Caco-2 (cell line): ENCODE results near the gene PACSIN2. TPM values are rescaled to one million over a fixed set of nuclear protein-coding genes. Genes with fewer than 3 reads are reported as not detected.

ENCODE experiments used
- BruUV-seq: library from RNA; stranded (reverse); fragments of 400-500 nt; replicated peaks from 2 replicates; lab custom pipeline; 2021; lab: Mats Ljungman, UMichigan
- CTCF ChIA-PET: fragments of 300-600 bp; sonication (Branson Sonifier 250); formaldehyde crosslinking; loops from one replicate; lab custom pipeline; 2022; ENCODE audit warnings: antibody characterized with exemption; lab: Charles Lee
- POLR2A ChIA-PET: fragments of 300-600 bp; sonication (Branson Sonifier 250); formaldehyde crosslinking; loops from one replicate; lab custom pipeline; 2022; ENCODE audit warnings: antibody characterized with exemption; lab: Charles Lee
- DNase-seq, 2 experiments: peaks; one replicate each; pipeline versions ENCODE4 v3.0.0 to v3.0.0-alpha.2; 2020 to 2022
- H3K27me3 ChIP-seq: replicated peaks from 2 replicates; pipeline ENCODE4 v1.6.0; 2011; ENCODE audit warnings: low read length; ENCODE audit not compliant: control insufficient read depth, insufficient read depth
- H3K36me3 ChIP-seq: 2 replicates; pipeline ENCODE4 v1.5.1; 2011; ENCODE audit warnings: low read length; ENCODE audit not compliant: control insufficient read depth, insufficient read depth
- H3K4me1 ChIP-seq: fragments of 250-450 bp; sonication (Bioruptor Pico); 2 replicates; pipeline ENCODE4 v1.5.1; 2020; ENCODE audit warnings: mild to moderate bottlenecking
- H3K4me3 ChIP-seq: 2 replicates; pipeline ENCODE4 v1.5.1; 2011; ENCODE audit warnings: low read depth, mild to moderate bottlenecking, control low read depth, low read length
- H3K9me3 ChIP-seq: fragments of 250-450 bp; sonication (Bioruptor Pico); 2 replicates; pipeline ENCODE4 v1.5.1; 2020; ENCODE audit warnings: mild to moderate bottlenecking, moderate library complexity
- H3K27ac Mint-ChIP-seq: one replicate; pipeline ENCODE4 v1.8.0; 2022; ENCODE audit warnings: mixed read lengths; ENCODE audit not compliant: unreplicated experiment
- H3K27me3 Mint-ChIP-seq: one replicate; pipeline ENCODE4 v1.8.0; 2022; ENCODE audit warnings: mixed read lengths; ENCODE audit not compliant: insufficient read depth, unreplicated experiment
- H3K36me3 Mint-ChIP-seq: one replicate; pipeline ENCODE4 v1.8.0; 2022; ENCODE audit warnings: mild to moderate bottlenecking, mixed read lengths; ENCODE audit not compliant: insufficient read depth, unreplicated experiment
- H3K4me1 Mint-ChIP-seq: one replicate; pipeline ENCODE4 v1.8.0; 2022; ENCODE audit warnings: low read depth, mixed read lengths; ENCODE audit not compliant: unreplicated experiment
- H3K4me3 Mint-ChIP-seq: one replicate; pipeline ENCODE4 v1.8.0; 2022; ENCODE audit warnings: mild to moderate bottlenecking, moderate library complexity, mixed read lengths; ENCODE audit not compliant: unreplicated experiment
- H3K9me3 Mint-ChIP-seq: one replicate; pipeline ENCODE4 v1.8.0; 2022; ENCODE audit warnings: mixed read lengths; ENCODE audit not compliant: unreplicated experiment
- intact Hi-C: fragments of 100-400 bp; cut with micrococcal nuclease; formaldehyde crosslinking; loops from one replicate; pipeline ENCODE4 v1.10.0; 2022; ENCODE audit not compliant: unreplicated experiment
- total RNA-seq: library from RNA; stranded (reverse); gene quantifications from 2 replicates; pipeline ENCODE4 v1.2.3, GENCODE V29; 2022
- TF ChIP-seq, protein P1 (sequence below), 2 experiments: fragments of 200-600 bp in 1 of 2; IDR thresholded peaks; 1 replicate in 1 of 2; 2 replicates in 1 of 2; pipeline versions ENCODE4 v1.5.1 to v1.8.0; 2011 to 2022; ENCODE audit warnings: antibody characterized with exemption in 1 of 2, control low read depth in 1 of 2, inconsistent platforms in 1 of 2, low read depth in 1 of 2, low read length in 1 of 2, mild to moderate bottlenecking in 1 of 2, moderate library complexity in 1 of 2; ENCODE audit not compliant: insufficient read depth in 1 of 2, severe bottlenecking in 1 of 2, unreplicated experiment in 1 of 2

Gene PACSIN2
- total RNA-seq, 1 experiment from 2014 or later, result 122 TPM

DNA sequence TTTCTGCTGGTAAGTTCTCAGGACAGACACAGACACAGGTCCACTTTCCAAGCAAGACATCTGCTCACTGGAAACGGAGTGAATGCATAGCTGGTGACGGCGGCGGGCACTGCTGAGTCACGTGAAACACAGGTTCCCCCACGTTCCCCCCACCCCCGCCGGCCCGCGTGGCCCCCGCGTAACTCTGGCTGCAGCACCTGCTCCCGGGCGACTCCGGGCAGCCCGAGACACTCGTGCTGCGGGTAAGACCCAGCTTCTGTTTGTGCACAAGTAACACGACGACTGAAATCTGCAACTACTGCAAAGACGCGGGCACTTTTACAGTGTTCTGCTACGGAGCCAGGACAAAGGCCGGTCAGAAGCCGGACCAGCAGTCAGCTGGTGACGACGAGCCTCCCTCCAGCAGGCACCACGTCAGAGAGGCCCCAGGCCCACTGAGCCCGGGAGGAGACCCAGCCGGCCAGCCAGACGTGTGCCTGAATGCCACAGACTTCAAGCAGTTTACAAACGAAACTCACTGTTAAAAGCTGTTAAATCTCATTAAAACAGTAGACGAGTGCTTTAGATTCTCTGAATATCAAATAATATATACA lies 145.0 kb downstream of the PACSIN2 start:
- BruUV-seq, result no TSS peak
- Mint-ChIP-seq H3K9me3 (no peaks in the 10 kb centered on the region), H3K27me3 (no peaks in the 10 kb centered on the region), H3K27ac (no peak overlapping the region), H3K36me3 (peaks cover 95% of the 10 kb centered on the region), H3K4me1 (peaks cover 5% of the 10 kb centered on the region), H3K4me3 (no peak overlapping the region)
- no peaks in the 10 kb centered on the region for H3K9me3 ChIP-seq
- no peaks in the 10 kb centered on the region for H3K4me1 ChIP-seq
- DNase-seq, result no peak
- intact Hi-C loops, result no loop called here
- ChIA-PET POLR2A (no interaction called here), CTCF (no interaction called here)
- no peaks in the 10 kb centered on the region for H3K27me3 ChIP-seq
- TF ChIP-seq, protein P1, sequence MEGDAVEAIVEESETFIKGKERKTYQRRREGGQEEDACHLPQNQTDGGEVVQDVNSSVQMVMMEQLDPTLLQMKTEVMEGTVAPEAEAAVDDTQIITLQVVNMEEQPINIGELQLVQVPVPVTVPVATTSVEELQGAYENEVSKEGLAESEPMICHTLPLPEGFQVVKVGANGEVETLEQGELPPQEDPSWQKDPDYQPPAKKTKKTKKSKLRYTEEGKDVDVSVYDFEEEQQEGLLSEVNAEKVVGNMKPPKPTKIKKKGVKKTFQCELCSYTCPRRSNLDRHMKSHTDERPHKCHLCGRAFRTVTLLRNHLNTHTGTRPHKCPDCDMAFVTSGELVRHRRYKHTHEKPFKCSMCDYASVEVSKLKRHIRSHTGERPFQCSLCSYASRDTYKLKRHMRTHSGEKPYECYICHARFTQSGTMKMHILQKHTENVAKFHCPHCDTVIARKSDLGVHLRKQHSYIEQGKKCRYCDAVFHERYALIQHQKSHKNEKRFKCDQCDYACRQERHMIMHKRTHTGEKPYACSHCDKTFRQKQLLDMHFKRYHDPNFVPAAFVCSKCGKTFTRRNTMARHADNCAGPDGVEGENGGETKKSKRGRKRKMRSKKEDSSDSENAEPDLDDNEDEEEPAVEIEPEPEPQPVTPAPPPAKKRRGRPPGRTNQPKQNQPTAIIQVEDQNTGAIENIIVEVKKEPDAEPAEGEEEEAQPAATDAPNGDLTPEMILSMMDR (IDR thresholded peaks at IDR 0.05; ENCODE audit: insufficient read depth in 1 of 2, low read depth in 1 of 2, low read length in 1 of 2, severe bottlenecking in 1 of 2, unreplicated experiment in 1 of 2), result no peak
- H3K4me3 ChIP-seq, result no peak overlapping the region
- peaks cover 6% of the 10 kb centered on the region for H3K36me3 ChIP-seq

DNA sequence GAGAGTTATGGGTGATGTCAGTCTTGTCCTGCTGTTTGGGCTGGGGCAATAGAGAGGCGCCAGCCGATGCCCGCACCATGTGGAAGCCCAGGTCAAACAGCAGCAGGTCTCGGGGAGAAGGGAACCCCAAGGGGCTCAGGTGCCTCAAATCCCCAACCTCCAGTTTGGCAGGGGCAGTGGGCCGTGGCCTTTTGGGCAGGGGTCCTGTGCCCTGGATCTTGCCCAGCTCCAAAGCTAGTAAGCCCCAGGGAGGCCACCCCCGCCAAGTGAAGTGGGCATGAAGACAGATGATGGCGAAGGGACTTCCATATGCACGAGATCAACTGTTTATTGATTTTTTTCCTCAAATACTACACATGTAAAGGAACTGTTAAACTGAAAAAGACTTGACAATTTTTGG lies 145.5 kb downstream of the PACSIN2 start:
- TF ChIP-seq, protein P1 (IDR thresholded peaks at IDR 0.05; ENCODE audit: insufficient read depth in 1 of 2, low read depth in 1 of 2, low read length in 1 of 2, severe bottlenecking in 1 of 2, unreplicated experiment in 1 of 2), result no peak
- Mint-ChIP-seq H3K27ac (no peak overlapping the region), H3K4me3 (no peak overlapping the region), H3K9me3 (no peaks in the 10 kb centered on the region), H3K4me1 (peaks cover 5% of the 10 kb centered on the region), H3K27me3 (no peaks in the 10 kb centered on the region), H3K36me3 (peaks cover 95% of the 10 kb centered on the region)
- intact Hi-C loops, result no loop called here
- ChIA-PET POLR2A (no interaction called here), CTCF (no interaction called here)
- DNase-seq, result no peak
- no peaks in the 10 kb centered on the region for H3K4me1 ChIP-seq
- no peaks in the 10 kb centered on the region for H3K27me3 ChIP-seq
- no peaks in the 10 kb centered on the region for H3K9me3 ChIP-seq
- BruUV-seq, result no TSS peak
- H3K36me3 ChIP-seq, result peaks cover 5% of the 10 kb centered on the region
- H3K4me3 ChIP-seq, result no peak overlapping the region

DNA sequence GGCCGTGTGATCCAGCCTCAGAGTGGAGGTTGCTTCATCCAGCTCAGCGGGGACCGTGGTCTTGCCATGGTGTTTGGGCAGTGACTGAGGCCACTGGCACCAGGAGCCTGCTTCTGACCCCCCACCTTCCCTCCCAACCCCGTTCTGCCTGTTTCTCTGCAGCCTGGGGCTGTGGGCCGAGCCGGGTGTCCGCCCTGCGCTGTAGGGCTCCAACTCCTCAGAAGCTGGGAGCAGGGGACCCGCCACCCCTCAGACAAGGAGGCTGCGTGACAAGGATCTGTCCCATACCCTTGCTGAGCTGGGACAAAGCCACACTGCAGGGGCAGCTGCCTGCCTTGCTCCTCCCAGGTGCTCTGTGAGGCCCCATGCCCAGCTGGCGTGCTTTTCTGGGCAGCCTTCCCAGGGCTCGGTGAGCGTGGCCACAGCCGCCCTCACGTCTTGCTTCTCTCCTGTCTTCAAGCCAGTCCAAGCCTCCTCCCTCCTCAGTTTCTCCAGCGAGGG lies 146.1 kb downstream of the PACSIN2 start:
- Histone ChIP-seq H3K9me3 (no peaks in the 10 kb centered on the region), H3K27me3 (no peaks in the 10 kb centered on the region), H3K36me3 (peaks cover 3% of the 10 kb centered on the region), H3K4me3 (no peak overlapping the region), H3K4me1 (no peaks in the 10 kb centered on the region)
- Mint-ChIP-seq H3K4me1 (peaks cover 5% of the 10 kb centered on the region), H3K4me3 (no peak overlapping the region), H3K36me3 (peaks cover 89% of the 10 kb centered on the region), H3K27ac (no peak overlapping the region), H3K27me3 (no peaks in the 10 kb centered on the region), H3K9me3 (no peaks in the 10 kb centered on the region)
- CTCF ChIA-PET, result no interaction called here
- intact Hi-C loops, result no loop called here
- POLR2A ChIA-PET, result no interaction called here
- no peak for DNase-seq
- BruUV-seq, result no TSS peak
- TF ChIP-seq, protein P1 (IDR thresholded peaks at IDR 0.05; ENCODE audit: insufficient read depth in 1 of 2, low read depth in 1 of 2, low read length in 1 of 2, severe bottlenecking in 1 of 2, unreplicated experiment in 1 of 2), result no peak
